Glomerular endothelial cell (primary cell): Measurements from ENCODE around the gene PRKCB. TPM values are rescaled to one million over a fixed set of nuclear protein-coding genes. Genes with fewer than 3 reads are reported as not detected.

Source experiments
- DNase-seq: peaks from one replicate; pipeline ENCODE4 v3.0.0-alpha.2; 2011; ENCODE audit warnings: low read depth, low spot score; ENCODE audit errors: extremely low read depth
- total RNA-seq: library from RNA; depleted of rRNA; stranded (reverse); fragments of >200 nt; gene quantifications from 2 replicates; pipeline ENCODE4 v1.2.3, GENCODE V29; 2015

PRKCB gene
- total RNA-seq, 1 donor from 2014 or later = not detected

- no peak for DNase-seq
Measured at GRCh38 chr16:23863511-23864422, 28.0 kb downstream of the PRKCB start.

- no peak for DNase-seq
Measured at GRCh38 chr16:23865853-23866252, 30.1 kb downstream of the PRKCB start.

DNA sequence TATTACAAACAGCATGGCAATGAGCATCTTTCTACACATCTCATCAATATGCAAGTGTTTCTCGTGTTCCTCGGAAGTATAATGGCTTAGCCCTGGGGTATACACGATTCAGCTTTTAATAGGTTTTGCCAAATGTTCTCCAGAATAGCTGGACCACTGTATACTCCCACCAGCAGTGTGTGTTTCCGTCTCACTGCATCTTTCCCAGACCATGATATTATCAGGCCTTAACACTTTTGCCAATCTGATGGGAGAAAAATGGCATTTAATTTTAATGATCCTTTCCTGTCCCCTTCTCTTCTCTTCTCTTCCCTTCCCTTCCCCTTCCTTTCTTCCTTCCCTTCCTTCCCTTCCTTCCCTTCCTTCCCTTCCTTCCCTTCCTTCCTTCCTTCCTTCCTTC is 30.8 kb downstream of the PRKCB start:
- no peak for DNase-seq

- no peak for DNase-seq
Measured at GRCh38 chr16:23867566-23867965, 31.8 kb downstream of the PRKCB start.

DNA sequence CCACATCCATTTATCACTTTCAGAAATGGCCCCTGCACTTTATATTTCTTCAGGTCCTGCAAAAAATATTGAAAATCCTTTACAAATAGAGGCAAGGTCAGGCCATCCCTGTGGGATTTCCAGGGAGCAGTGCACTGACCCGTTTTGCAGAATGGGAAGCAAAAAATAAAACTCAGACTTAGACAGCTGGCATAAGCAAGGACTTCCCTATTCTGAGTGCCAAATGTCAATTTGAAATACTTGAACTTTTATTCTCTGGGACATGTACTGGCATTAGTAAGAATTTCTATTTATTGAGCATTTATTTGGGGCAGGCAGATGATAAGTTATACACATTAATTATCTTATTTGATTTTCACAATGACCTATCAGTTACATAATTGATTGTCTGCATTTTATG is 32.4 kb downstream of the PRKCB start:
- no peak for DNase-seq

DNA sequence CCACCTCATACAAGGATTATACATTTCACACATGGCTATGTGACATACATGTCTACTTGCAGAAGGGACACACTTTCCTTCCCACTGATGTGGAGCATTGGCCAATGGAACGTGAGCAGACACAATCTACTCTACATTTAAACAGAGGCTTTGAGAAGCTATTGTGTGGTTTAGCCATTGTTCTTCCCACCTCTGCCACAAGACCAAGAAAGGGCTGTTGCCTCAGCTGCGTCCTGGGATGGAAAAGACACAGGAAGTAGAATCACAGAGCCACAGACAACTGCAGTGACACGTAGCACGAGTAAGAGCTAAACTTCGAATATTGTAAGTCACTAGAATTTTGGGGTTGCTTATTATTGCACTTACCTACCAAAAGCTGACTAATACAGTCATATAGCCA is 33.3 kb downstream of the PRKCB start:
- no peak for DNase-seq

- no peak for DNase-seq
Measured at GRCh38 chr16:23871924-23872323, 36.1 kb downstream of the PRKCB start.

- no peak for DNase-seq
Measured at GRCh38 chr16:23874613-23875294, 39.0 kb downstream of the PRKCB start.

GRCh38 chr16:23876256-23876896 is 40.6 kb downstream of the PRKCB start:
- no peak for DNase-seq

- DNase-seq = no peak
Measured at GRCh38 chr16:23877107-23878070, 41.6 kb downstream of the PRKCB start.

DNA sequence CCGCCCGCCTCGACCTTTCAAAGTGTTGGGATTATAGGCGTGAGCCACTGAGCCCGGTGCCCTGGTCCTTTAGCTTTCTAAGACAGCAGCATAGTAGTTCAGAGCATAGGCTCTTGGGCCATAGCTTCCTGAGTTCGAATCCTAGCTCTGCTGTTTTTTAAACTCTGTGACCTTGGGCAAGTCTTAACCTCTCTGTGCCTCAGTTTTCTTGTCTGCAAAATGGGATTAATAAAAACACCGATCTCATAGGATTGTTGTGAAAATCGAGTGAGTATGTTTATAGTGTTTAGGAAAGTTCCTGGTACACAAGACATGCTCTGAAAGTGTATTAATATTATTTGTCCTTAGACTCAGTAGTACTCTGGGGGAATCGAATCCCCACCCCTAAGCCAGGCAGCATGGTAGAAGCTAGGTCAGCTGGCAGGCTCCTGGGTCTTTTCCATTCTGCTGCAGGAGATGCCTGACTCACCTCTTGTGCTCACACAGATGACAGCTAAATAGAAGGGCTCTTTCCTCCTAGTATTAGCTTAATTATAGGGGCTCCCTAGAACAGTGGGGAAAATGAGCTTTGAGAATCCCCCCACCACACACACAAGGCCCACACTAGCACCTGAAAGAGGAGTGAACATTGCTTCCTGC is 44.1 kb downstream of the PRKCB start:
- DNase-seq = no peak

- no peak for DNase-seq
Measured at GRCh38 chr16:23889189-23889588, 53.4 kb downstream of the PRKCB start.

DNA sequence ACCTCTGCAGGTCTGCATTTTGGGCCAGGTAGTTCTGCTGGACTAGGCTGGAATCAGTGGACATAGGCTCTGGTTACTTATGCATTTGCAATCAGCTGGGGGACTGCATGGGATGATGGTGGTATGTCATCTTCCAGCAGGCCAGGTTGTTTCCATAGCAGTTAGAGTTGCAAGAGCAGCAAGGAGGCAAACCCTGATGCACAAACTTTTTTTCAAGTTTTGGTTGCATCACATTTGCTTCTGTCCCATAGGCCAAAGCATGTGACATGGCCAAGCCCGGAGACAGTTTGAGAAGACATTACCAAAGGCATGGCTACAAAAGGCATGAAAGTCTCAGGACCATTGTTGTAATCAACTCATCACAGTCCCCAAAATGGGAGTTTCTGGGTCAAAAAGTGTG is 58.2 kb downstream of the PRKCB start:
- no peak for DNase-seq

- no peak for DNase-seq
Measured at GRCh38 chr16:23895052-23895451, 59.3 kb downstream of the PRKCB start.

- DNase-seq = no peak
Measured at GRCh38 chr16:23896832-23897821, 61.3 kb downstream of the PRKCB start.

DNA sequence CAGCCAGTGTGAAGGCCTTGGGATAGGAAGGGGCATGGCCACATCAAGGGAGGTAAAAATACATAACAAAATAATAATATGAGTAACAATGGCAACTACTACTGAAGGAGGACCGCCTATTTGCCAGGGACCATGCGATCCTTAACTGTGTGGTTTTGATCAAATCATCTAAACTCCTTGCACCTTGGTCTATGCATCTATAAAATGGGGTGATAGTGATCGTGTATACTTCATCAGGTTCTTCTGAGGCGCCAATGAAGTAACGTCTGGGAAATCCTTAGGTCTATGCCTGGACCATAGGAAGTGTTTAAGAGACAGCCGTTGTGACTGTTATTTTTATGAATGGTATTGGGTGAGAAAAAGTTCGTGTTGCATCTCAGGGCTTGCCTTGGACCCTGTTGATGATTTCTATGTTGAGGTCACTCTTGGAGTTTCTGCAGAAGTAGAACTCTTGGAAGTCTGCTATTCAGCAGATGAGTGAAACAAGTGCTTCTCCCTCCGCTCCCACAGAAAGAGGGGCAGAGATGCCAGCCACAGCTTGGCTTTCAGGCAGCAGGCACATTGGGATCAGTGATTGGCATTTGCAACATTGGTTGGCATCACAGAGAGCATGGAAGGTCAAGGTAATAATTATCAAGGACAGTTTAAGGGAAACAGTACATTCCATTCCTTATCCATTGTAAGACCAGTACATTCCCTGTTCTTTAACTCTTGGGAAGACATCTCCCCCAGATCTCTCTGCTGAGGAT is 63.1 kb downstream of the PRKCB start:
- DNase-seq = no peak

GRCh38 chr16:23899869-23900268 is 64.1 kb downstream of the PRKCB start:
- DNase-seq = no peak
